HG03097 (cell line): Measurements from ENCODE around the gene RHCE.
A peak's percentile ranks its signal among the peaks of the same experiment; 100 is the strongest.
"Not testable (repeated sequence)": the region's sequence is repeated elsewhere in the genome, so short reads cannot be mapped to it uniquely, and the experiment has no call there.

ENCODE experiments used
- ATAC-seq: cut with Tn5 transposase; IDR thresholded peaks from one replicate; pipeline ENCODE4 v1.9.1; 2021; ENCODE audit not compliant: unreplicated experiment, low FRiP score

The RHCE gene

GRCh38 chr1:25355841-25356395, 64.7 kb downstream of the RHCE start:
- ATAC-seq, result no peak

DNA sequence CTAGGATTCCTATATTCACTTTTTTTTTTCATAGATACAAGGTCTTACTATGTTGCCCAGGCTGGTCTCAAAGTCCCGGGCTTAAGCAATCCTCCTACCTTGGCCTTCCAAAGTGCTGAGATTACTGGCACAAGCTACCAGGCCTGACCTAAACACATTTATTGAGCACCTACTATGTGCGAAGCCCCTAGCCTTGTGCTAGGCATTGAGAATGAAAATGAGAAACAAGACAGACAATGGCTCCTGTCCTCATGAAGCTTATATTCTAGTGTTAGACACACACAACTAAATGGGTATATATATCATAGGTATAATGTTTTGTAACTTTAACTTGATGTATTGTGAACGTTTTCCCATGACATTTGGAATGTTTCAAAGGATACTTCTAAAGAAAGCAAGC, 71.0 kb downstream of the RHCE start:
- no peak for ATAC-seq

GRCh38 chr1:25347556-25347955, 73.1 kb downstream of the RHCE start:
- ATAC-seq, result no peak

DNA sequence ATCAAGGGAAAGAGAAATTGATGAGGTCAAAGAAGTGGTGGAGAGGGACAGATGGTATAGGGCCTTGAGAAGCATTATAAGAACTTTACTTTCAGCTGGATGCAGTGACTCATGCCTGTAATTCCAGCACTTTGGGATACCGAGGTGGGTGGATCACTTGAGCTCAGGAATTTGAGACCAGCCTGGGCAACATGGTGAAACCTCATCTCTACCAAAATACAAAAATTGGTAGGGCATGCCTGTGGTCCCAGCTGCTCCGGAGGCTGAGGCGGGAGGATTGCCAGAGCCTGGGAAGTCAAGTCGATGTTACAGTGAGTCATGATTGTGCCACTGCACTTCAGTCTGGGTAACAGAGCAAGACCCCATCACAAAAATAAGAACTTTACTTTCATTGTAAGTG, 76.8 kb downstream of the RHCE start:
- no peak for ATAC-seq

GRCh38 chr1:25342846-25343245, 77.8 kb downstream of the RHCE start:
- no peak for ATAC-seq

- ATAC-seq, result no peak
Observed at GRCh38 chr1:25341746-25342145, 78.9 kb downstream of the RHCE start.

- no peak for ATAC-seq
Observed at GRCh38 chr1:25338986-25339385, 81.6 kb downstream of the RHCE start.

- peak; percentile 62 for ATAC-seq
Observed at GRCh38 chr1:25338188-25338981, 82.2 kb downstream of the RHCE start, which contains the start of gene TMEM50A. Gene TMEM50A (plus strand): TSS chr1:25338334. CDS start chr1:25340487, 2,153 bp downstream.

GRCh38 chr1:25337483-25338187, 83.0 kb downstream of the RHCE start:
- peak; percentile 36 for ATAC-seq

- peak; percentile 29 for ATAC-seq
Observed at GRCh38 chr1:25336922-25337354, 83.7 kb downstream of the RHCE start.

- not testable (repeated sequence) for ATAC-seq
Observed at GRCh38 chr1:25329950-25330349, 90.7 kb downstream of the RHCE start.

GRCh38 chr1:25329336-25329735, 91.3 kb downstream of the RHCE start:
- not testable (repeated sequence) for ATAC-seq

DNA sequence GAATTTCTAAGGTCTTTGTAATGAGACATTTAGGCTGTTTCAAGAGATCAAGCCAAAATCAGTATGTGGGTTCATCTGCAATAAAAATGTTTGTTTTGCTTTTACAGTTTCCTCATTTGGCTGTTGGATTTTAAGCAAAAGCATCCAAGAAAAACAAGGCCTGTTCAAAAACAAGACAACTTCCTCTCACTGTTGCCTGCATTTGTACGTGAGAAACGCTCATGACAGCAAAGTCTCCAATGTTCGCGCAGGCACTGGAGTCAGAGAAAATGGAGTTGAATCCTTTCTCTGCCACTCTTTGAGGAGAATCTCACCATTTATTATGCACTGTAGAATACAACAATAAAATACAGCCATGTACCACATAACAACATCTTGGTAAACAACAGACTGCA, 91.8 kb downstream of the RHCE start:
- ATAC-seq, result not testable (repeated sequence)

GRCh38 chr1:25327864-25328790, 92.5 kb downstream of the RHCE start:
- ATAC-seq, result not testable (repeated sequence)

DNA sequence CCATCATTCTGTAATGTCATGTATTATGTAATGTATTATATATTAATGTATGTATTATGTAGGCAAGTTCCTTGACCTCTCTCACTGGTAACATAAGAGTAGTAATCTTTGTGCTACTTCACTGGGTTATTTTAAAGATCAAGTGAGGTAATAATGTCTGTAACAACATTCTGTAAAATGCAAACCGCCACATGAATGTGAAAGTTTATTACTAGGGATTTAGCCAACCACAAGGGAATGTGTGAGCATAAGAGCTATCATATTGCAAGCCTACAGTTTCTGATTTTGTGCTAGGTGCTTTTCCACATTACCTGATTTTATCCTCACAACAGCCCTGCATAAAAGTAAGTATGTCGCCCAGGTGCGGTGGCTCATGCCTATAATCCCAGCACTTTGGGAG, 96.2 kb downstream of the RHCE start:
- not testable (repeated sequence) for ATAC-seq

GRCh38 chr1:25322127-25322526, 98.5 kb downstream of the RHCE start:
- ATAC-seq, result not testable (repeated sequence)

DNA sequence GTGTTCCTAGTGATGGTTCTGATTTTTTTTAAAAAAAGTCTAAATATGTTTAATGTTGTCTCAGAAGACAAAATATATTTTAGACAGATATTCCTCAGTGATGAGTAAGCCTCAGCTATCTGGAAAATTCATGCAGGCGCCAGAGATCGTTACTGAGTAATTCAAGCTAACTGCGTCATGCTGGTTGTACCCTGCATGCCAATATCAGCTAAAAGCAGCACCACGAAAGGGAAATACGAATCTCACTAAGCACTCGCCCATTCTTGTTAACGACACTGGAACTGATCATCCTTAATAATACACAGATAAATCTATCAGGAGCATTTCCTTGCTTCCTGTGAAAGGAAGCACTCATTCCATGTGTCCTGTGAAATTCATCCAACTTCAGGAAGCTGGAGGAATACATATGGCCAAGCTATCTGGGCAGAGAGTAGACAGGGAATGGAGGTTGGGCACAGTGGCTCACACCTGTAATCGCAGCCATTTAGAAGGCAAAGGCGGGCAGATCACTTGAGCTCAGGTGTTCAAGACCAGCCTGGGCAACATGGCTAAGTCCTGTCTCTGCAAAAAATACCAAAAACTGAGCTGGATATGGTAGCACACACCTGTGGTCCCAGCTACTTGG, 100.2 kb downstream of the RHCE start:
- not testable (repeated sequence) for ATAC-seq

DNA sequence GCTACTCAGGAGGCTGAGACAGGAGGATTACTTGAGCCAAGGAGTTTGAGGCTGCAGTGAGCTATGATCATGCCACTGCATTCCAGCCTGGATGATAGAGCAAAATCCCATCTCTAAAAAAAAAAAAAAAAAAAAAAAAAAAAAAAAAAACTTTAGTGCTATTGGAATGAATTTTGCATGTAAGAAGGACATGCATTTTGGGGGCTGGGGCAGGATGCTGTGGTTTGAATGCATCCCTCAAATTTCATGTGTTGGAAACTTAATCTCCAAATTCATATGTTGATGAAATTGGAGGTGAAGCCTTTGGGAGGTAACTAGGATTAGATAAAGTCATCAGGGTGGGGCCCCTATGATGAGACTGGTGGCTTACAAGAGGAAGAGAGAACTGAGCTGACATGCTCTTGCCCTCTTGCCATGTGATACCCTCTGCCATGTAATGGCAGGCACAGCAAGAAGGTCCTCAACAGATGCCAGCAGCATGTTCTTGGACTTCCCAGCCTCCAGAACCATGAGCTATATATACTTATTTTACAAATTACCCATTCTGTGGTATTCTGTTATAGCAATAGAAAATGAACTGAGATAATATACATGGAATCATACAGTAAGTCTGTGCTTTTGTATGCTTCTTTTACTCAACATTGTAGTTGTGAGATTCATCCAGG, 107.7 kb downstream of the RHCE start:
- ATAC-seq, result not testable (repeated sequence)
